BLaER1 (cell line): ENCODE measurements around the gene GRK5.
A peak's percentile ranks its signal among the peaks of the same experiment; 100 is the strongest.

Source experiments
- H3K27ac ChIP-seq: shearing (Covaris generic); formaldehyde crosslinking; 2 replicates; pipeline ENCODE4 v1.8.1; 2022
- H3K27me3 ChIP-seq: shearing (Covaris generic); formaldehyde crosslinking; 2 replicates; pipeline ENCODE4 v1.8.1; 2022
- H3K36me3 ChIP-seq: shearing (Covaris generic); formaldehyde crosslinking; 2 replicates; pipeline ENCODE4 v1.8.1; 2022
- H3K4me1 ChIP-seq: shearing (Covaris generic); formaldehyde crosslinking; 2 replicates; pipeline ENCODE4 v1.8.1; 2022
- H3K4me2 ChIP-seq: shearing (Covaris generic); formaldehyde crosslinking; 2 replicates; pipeline ENCODE4 v1.8.1; 2022
- H3K4me3 ChIP-seq: shearing (Covaris generic); formaldehyde crosslinking; 2 replicates; pipeline ENCODE4 v1.8.1; 2022
- H3K9ac ChIP-seq: shearing (Covaris generic); formaldehyde crosslinking; 2 replicates; pipeline ENCODE4 v1.8.1; 2022
- H3K9me3 ChIP-seq: shearing (Covaris generic); formaldehyde crosslinking; 2 replicates; pipeline ENCODE4 v1.8.1; 2022
- H4K20me1 ChIP-seq: shearing (Covaris generic); formaldehyde crosslinking; 2 replicates; pipeline ENCODE4 v1.8.1; 2022
- Cebpa-rat ChIP-seq: shearing (Covaris generic); IDR thresholded peaks from 2 replicates; pipeline ENCODE4 v1.8.1; 2022

Gene GRK5

GRCh38 chr10:119246862-119247549 lies 39.6 kb downstream of the GRK5 start:
- Histone ChIP-seq H3K36me3 (no peaks in the 10 kb centered on the region), H3K27ac (no peak overlapping the region), H4K20me1 (no peaks in the 10 kb centered on the region), H3K4me2 (no peak overlapping the region), H3K9me3 (no peaks in the 10 kb centered on the region), H3K4me1 (no peaks in the 10 kb centered on the region), H3K27me3 (no peaks in the 10 kb centered on the region), H3K4me3 (no peak overlapping the region), H3K9ac (no peak overlapping the region)
- no peak for TF ChIP-seq Cebpa-rat

- Histone ChIP-seq H3K27ac (no peak overlapping the region), H4K20me1 (no peaks in the 10 kb centered on the region), H3K9me3 (no peaks in the 10 kb centered on the region), H3K4me2 (no peak overlapping the region), H3K9ac (no peak overlapping the region), H3K27me3 (no peaks in the 10 kb centered on the region), H3K4me1 (no peaks in the 10 kb centered on the region), H3K36me3 (no peaks in the 10 kb centered on the region), H3K4me3 (no peak overlapping the region)
- no peak for TF ChIP-seq Cebpa-rat
Measured at GRCh38 chr10:119247550-119247894, 40.2 kb downstream of the GRK5 start.

- H3K9ac ChIP-seq, result no peak overlapping the region
- H3K27ac ChIP-seq, result no peak overlapping the region
- H3K4me3 ChIP-seq, result no peak overlapping the region
- TF ChIP-seq Cebpa-rat, result no peak
- H3K36me3 ChIP-seq, result no peaks in the 10 kb centered on the region
- H4K20me1 ChIP-seq, result no peaks in the 10 kb centered on the region
- no peaks in the 10 kb centered on the region for H3K9me3 ChIP-seq
- H3K27me3 ChIP-seq, result no peaks in the 10 kb centered on the region
- H3K4me2 ChIP-seq, result no peak overlapping the region
- no peaks in the 10 kb centered on the region for H3K4me1 ChIP-seq
Measured at GRCh38 chr10:119248184-119248583, 40.8 kb downstream of the GRK5 start.

GRCh38 chr10:119248681-119249080 lies 41.3 kb downstream of the GRK5 start:
- H3K9me3 ChIP-seq, result no peaks in the 10 kb centered on the region
- H3K27me3 ChIP-seq, result no peaks in the 10 kb centered on the region
- no peak overlapping the region for H3K4me2 ChIP-seq
- peaks cover 2% of the 10 kb centered on the region for H3K4me1 ChIP-seq
- H3K4me3 ChIP-seq, result no peak overlapping the region
- H3K9ac ChIP-seq, result no peak overlapping the region
- no peaks in the 10 kb centered on the region for H3K36me3 ChIP-seq
- no peak for TF ChIP-seq Cebpa-rat
- no peaks in the 10 kb centered on the region for H4K20me1 ChIP-seq
- H3K27ac ChIP-seq, result no peak overlapping the region

- no peak overlapping the region for H3K9ac ChIP-seq
- no peak overlapping the region for H3K4me2 ChIP-seq
- TF ChIP-seq Cebpa-rat, result no peak
- H3K27ac ChIP-seq, result no peak overlapping the region
- peaks cover 9% of the 10 kb centered on the region for H3K4me1 ChIP-seq
- no peaks in the 10 kb centered on the region for H3K9me3 ChIP-seq
- H3K4me3 ChIP-seq, result no peak overlapping the region
- no peaks in the 10 kb centered on the region for H3K27me3 ChIP-seq
- no peaks in the 10 kb centered on the region for H3K36me3 ChIP-seq
- H4K20me1 ChIP-seq, result no peaks in the 10 kb centered on the region
Measured at GRCh38 chr10:119250641-119251314, 43.4 kb downstream of the GRK5 start.

GRCh38 chr10:119251315-119251708 lies 43.9 kb downstream of the GRK5 start:
- Histone ChIP-seq H3K27me3 (no peaks in the 10 kb centered on the region), H3K36me3 (no peaks in the 10 kb centered on the region), H3K4me2 (no peak overlapping the region), H3K9me3 (no peaks in the 10 kb centered on the region), H3K4me1 (peaks cover 9% of the 10 kb centered on the region), H3K9ac (no peak overlapping the region), H4K20me1 (no peaks in the 10 kb centered on the region), H3K27ac (no peak overlapping the region), H3K4me3 (no peak overlapping the region)
- TF ChIP-seq Cebpa-rat, result no peak

GRCh38 chr10:119252051-119252465 lies 44.7 kb downstream of the GRK5 start:
- no peaks in the 10 kb centered on the region for H3K27me3 ChIP-seq
- no peak overlapping the region for H3K4me3 ChIP-seq
- H3K4me1 ChIP-seq, result peaks cover 9% of the 10 kb centered on the region
- no peak overlapping the region for H3K27ac ChIP-seq
- H3K36me3 ChIP-seq, result no peaks in the 10 kb centered on the region
- H3K4me2 ChIP-seq, result no peak overlapping the region
- no peak for TF ChIP-seq Cebpa-rat
- no peaks in the 10 kb centered on the region for H4K20me1 ChIP-seq
- H3K9me3 ChIP-seq, result no peaks in the 10 kb centered on the region
- no peak overlapping the region for H3K9ac ChIP-seq

GRCh38 chr10:119252470-119253151 lies 45.2 kb downstream of the GRK5 start:
- Histone ChIP-seq H4K20me1 (no peaks in the 10 kb centered on the region), H3K27me3 (no peaks in the 10 kb centered on the region), H3K9me3 (no peaks in the 10 kb centered on the region), H3K4me1 (peaks cover 9% of the 10 kb centered on the region), H3K9ac (no peak overlapping the region), H3K4me3 (no peak overlapping the region), H3K36me3 (no peaks in the 10 kb centered on the region), H3K27ac (no peak overlapping the region), H3K4me2 (no peak overlapping the region)
- no peak for TF ChIP-seq Cebpa-rat

GRCh38 chr10:119253433-119254174 lies 46.2 kb downstream of the GRK5 start:
- Histone ChIP-seq H3K27me3 (no peaks in the 10 kb centered on the region), H3K36me3 (no peaks in the 10 kb centered on the region), H3K4me3 (no peak overlapping the region), H3K9me3 (no peaks in the 10 kb centered on the region), H4K20me1 (no peaks in the 10 kb centered on the region), H3K9ac (no peak overlapping the region), H3K4me2 (peak overlapping the region; percentile 25; the same call in 1 of the 2 replicates), H3K4me1 (peaks cover 9% of the 10 kb centered on the region), H3K27ac (no peak overlapping the region)
- no peak for TF ChIP-seq Cebpa-rat
